NCI-H1092 treated with DMSO at 0.1 percent for 48 hours (cell line): ENCODE results near the gene RPS6KC1.
"Not testable (repeated sequence)": the region's sequence is repeated elsewhere in the genome, so short reads cannot be mapped to it uniquely, and the experiment has no call there.

Experiments used
- DNase-seq: peaks from one replicate; lab custom pipeline; 2025; lab: John Stamatoyannopoulos, UW

RPS6KC1 gene, protein sequence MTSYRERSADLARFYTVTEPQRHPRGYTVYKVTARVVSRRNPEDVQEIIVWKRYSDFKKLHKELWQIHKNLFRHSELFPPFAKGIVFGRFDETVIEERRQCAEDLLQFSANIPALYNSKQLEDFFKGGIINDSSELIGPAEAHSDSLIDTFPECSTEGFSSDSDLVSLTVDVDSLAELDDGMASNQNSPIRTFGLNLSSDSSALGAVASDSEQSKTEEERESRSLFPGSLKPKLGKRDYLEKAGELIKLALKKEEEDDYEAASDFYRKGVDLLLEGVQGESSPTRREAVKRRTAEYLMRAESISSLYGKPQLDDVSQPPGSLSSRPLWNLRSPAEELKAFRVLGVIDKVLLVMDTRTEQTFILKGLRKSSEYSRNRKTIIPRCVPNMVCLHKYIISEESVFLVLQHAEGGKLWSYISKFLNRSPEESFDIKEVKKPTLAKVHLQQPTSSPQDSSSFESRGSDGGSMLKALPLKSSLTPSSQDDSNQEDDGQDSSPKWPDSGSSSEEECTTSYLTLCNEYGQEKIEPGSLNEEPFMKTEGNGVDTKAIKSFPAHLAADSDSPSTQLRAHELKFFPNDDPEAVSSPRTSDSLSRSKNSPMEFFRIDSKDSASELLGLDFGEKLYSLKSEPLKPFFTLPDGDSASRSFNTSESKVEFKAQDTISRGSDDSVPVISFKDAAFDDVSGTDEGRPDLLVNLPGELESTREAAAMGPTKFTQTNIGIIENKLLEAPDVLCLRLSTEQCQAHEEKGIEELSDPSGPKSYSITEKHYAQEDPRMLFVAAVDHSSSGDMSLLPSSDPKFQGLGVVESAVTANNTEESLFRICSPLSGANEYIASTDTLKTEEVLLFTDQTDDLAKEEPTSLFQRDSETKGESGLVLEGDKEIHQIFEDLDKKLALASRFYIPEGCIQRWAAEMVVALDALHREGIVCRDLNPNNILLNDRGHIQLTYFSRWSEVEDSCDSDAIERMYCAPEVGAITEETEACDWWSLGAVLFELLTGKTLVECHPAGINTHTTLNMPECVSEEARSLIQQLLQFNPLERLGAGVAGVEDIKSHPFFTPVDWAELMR

DNA sequence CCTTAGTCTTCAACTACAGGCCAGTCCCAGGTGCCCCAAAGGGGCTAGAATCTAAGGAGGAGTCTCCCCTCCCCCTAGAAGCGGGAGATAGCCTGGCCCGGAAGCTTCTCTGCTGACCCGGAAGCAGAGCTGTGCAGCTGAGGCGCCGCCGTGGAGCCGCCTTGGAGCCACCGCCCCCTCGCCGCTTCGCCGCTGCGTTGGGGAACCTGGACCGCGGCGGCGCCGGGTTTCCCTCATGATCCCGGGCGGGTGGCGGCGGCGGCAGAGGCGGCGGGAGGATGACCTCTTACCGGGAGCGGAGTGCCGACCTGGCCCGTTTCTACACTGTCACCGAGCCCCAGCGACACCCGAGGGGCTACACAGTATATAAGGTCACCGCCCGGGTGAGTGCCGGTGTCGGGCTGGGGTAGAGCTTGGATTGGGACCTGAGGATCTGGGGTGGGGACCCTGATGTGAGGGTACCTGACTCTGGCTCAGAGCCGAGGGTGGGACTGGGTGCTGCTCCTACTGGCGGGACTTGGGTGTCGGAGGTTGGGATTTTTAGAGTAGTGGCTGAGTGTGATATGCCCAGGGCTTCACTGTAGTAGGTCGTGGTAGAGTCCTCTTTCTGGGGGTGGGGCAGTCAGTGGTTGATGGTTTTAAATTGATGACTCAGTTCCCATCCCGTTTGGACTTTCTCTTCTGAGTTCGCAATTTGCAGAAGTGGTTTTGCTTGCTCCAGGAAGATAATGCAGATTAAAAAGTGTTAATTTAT lies at the start of gene RPS6KC1:
RPS6KC1 (plus strand) TSS at position 115 of the 754 bp plus-strand sequence; CDS start at position 279, 164 bp downstream.
- peak; percentile 91 for DNase-seq

DNA sequence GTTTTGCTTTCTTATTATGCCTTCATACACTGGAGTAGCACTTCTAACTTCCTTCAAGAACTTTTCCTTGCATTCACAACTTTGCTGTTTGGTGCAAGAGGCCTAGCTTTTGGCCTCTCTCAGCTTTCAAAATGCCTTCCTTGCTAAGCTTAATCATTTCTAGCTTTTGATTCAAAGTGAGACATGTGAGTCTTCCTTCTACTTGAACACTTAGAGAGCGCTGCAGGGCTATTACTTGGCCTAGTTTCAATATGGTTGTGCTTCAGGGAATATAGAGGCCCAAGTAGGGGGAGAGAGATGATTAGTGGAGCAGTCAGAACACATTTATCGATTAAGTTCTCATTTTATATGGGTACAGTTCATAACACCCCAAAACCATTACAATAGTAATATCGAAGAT lies 47.8 kb upstream of the RPS6KC1 start:
- no peak for DNase-seq

DNA sequence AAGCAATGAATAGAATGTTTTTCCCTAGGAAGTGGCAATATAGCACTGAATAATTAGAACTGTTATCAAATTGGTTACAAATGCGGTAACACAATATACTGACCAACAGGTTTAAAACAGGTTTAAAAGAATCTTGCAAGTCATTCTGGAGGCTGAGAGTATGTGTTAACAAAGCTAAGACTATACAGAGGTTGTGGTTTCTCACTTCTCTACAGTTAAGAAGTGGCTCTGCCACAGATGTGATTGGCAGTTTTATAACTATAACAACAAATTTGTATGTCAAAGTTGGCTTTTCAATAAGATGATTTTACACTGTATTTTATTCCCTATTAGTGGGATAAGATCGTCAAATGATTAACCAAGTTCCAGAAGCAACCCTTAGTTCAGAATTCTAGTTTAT lies 42.5 kb upstream of the RPS6KC1 start:
- no peak for DNase-seq

DNA sequence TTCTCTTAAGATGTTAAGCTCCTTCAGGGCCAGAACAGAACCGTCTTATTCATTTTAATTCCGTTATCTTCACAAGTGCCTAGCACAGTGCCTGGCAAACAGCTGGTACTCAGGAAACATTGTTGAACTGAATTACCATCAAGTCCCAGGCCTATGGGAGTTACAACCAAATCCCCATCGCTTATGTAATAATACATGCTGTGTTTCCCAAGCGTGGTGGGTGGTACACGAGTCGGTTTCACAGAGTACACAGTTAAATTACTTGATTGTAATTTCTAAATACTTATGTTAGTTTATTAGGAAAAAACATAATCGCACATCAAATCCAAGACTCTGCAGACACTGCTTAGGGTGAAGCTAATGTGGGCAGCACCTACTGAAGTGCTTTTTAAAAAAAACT lies 36.4 kb upstream of the RPS6KC1 start:
- peak; percentile 51 for DNase-seq

DNA sequence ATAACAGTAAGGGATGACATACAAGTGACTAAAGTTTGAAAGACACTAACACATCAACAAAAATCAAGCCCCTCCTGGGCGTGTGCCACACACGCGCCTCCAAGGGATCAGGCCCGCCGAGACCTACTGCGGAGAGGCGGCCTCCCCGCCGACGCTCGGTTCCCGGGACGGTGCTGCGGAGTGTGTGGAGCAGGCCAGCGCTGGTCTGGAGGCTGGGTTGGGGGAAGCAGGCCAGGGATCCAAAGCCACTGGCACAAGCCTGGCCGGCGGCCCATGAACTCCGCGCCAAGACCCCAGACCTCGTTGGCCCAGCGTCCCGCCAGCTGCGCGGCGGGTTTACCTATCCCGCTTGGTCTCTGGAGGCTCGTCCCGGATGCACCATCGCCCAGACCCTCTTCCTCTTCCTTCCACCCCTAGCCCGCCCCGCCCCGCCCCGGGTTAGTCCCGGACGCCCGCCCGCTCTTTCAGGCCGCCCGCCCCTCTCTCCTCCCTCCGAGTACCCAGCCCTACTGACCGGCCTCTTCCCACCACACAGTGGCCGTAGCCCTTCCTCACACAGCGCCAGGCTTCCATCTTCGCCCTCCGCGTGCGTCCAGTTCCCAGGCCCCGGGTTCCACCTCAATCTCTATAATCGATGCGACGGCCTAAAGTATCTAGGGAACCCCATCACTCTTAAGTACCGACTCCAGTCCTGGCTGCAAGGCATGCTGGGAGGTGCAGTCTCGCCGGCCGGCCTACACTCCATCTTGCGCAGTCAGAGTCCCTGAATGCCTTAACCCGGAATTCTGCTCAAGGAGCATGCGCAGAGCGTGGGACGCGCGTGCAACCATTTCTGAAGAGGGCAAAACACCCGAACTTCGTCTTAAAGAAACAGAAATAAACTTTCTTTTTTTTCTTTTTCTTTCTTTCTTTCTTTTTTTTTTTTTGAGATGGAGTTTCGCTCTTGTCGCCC lies 35.7 kb upstream of the RPS6KC1 start, which contains the start of gene ANGEL2:
ANGEL2 (minus strand) TSS at position 769 of the 952 bp plus-strand sequence; CDS start at position 573, 196 bp downstream.
- peak; percentile 98 for DNase-seq

DNA sequence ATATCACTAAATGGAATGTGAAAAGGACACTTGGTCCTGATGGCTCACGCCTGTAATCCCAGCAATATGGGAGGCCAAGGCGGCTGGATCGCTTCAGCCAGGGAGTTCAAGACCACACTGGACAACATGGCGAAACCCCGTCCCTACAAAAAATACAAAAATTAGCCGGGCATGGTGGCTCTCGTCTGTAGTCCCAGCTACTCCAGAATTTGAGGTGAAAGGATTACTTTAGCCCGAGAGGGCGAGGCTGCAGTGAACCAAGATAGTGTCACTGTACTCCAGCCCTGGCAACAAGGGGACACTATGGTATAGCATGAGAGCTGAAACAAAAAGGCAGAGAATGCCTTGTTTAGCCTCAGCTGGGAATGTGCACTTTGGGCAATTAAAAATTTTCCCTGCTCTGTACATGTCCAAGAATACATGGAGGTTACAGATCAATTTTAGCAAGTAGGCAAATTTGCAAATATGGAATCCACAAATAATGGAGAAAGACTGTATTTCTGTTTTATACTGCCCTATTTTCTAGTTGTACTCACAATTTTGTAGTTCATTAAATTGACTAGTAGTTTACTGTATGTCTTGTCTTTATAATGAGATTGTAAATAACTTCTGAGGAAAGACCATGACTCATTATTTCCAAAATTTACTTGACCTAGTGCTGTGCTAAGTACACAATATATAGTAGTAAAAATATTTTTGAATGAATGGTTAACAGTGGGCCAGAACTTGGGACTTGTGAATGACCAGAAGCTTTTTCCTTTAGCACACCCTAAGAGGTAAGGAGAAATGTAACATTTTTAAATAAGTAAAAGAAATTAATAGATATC lies 33.4 kb upstream of the RPS6KC1 start:
- no peak for DNase-seq

DNA sequence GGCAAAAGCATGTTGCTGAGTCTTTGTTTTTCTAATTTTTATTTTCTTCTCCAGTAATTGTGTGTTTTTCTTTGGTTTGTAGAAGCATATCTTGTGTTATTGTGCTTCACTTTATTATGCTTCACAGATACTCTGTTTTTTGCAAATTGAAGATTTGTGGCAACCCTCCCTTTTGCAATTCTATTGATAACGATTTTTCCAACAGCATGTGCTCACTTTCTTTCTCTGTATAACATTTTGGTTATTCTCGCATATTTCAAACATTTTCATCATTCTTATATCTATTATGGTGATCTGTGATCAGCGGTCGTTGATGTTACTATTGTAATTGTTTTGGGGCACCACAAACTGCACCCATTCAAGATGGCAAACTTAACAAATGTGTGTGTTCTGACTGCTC lies 31.6 kb upstream of the RPS6KC1 start:
- DNase-seq, result no peak

DNA sequence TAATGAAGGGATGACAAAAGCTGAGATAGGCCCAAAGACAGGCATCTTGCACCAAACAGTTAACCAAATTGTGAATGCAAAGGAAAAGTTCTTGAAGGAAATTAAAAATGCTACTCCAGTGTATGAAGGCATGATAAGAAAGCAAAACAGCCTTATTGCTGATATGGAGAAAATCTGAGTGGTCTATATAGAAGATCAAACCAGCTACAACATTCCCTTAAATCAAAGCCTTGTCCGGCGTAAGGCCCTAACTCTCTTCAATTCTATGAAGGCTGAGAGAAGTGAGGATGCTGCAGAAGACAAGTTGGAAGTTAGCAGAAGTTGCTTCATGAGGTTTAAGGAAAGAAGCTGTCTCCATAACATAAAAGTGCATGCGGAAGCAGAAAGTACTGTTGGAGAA lies 31.0 kb upstream of the RPS6KC1 start:
- no peak for DNase-seq

DNA sequence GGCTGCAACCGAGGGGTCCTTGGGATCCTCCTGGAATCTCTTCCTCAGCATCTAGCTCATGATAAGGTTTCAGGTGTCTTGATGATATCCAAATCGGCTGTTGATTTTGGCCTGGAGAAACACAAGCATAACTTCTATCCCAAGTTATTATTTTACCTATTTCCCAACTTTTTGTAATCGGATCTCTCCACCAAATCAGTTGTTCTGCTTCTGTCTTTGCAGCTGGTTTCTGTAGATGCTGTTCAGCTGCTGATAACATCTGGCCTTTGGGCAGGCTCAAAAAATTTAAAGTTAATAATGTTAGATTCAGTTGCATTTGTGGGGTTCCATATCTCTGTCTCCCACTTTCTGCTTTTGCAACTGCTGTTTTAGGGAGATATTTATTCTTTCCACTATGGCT lies 24.0 kb upstream of the RPS6KC1 start:
- DNase-seq, result not testable (repeated sequence)

DNA sequence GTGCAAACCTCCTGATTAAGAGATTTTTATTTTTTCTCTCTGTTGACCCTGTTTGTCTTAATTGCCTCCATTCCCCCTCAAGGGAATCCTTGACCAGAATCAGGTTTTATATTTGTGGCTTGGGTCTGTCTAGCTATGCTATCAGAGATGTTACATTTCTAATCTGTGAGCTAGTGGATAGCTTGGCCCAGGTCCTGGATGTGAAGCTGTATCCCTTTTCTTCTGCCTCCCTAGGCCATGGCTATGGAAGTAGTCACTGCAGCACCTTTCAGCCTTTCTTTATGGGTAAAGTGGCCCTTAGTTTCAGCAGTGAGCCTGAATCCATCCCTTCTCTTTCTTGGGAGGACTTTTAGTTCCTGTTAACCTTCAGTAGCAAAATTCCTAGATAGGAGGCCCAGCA lies 18.4 kb upstream of the RPS6KC1 start:
- DNase-seq, result no peak

DNA sequence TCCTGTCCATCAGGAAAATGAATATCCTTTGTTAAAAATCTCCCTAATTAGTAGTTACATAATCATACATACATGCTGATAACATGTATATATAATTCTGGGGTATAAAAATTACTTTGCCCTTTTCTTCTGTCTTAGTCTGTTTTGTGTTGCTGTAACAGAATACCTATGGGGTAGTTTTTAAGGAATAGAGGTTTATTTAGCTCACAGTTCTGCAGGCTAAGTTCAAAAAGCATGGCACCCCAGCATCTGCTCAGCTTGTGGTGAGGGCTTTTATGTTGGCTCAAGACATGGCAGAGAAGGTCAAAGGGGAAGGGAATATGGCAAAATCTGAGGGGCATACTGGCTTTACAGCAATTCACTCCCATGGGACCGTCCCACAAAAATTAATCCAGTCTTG lies 16.3 kb upstream of the RPS6KC1 start:
- no peak for DNase-seq

DNA sequence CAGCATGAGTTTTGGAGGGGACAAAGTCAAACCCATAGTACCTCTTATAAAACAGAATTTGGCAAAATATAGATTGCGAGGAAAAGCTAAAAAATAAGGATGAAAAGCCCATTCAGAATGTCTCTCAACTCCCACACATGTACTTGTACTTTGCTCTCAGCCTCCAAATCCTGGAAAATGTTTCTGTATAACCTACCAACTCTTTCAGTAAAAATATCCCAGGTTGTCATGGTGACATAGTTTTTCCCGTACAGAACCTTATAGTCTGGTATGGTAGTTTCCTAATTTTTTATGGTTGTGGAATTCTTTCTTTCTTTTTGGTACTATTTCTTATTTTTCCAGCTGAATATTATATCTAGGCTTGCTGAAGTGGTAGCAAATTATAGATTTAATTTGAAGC lies 15.5 kb upstream of the RPS6KC1 start:
- no peak for DNase-seq

DNA sequence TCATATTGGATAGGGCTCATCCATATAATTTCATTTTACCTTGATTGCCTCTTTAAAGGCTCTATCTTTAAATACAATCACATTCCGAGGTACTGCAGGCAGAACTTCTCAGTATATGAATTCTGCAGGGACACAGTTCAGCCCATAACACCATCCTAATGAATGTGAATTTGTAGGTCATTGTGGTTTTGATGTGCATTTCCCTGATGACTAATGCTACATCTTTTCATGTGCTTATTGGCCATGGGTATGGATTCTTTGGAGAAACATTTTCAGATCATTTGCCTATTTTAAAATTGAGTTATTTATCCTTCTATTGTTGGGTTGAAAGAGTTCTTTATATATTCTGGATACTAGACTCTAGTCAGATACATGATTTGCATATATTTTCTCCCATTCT lies 9.6 kb upstream of the RPS6KC1 start:
- DNase-seq, result no peak

DNA sequence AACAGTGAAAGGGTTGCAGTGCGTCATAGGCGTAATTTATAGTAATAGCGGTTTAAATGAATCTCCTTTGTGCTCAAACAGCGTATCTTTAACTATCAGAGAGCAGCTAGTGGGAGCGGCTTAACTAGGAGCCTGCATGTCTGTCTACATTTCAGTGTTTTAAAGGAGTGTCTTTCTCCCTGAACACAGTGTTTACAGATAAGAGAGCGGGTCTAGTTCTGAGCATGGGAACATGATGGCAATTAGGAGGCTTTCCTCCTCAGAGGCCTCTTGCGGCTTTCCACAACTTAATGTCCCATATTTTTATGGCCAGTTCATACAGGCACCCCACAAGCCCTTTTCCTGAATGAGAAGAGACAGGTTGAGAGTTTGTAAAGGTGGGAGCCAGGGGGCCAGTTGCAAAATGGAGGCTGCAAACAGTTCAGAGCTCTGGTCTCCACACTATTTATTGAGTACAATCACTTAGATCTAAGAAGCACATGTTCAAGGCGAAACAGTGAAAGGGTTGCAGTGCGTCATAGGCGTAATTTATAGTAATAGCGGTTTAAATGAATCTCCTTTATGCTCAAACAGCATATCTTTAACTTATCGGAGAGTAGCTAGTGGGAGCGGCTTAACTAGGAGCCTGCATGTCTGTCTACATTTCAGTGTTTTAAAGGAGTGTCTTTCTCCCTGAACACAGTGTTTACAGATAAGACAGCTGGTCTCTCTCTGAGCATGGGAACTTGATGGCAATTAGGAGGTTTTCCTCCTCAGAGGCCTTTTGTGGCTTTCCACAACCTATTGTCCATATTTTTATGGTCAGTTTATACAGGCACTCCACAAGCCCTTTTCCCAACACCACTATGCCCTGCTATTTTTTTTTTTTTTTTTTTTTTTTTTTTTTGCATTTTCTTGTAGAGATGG lies 5.5 kb upstream of the RPS6KC1 start:
- DNase-seq, result not testable (repeated sequence)

DNA sequence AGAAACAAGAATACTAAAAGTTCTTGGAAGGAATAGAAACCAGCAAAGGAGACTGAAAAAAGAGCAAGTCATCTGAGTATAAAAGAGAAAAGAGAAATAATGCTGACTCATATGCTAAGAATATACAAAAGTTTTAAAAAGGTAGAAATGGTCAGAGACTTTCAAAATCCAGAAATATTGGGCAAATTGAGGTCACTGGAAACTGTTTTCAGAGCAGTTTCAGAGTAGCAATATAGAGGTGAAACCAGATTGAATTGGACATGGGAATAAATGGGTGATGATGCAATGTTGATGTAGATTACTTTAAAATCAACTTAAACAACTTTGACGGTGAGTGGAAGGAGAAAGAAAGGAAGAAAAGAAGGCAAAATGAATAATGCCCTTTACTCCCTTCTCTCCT lies 1.8 kb upstream of the RPS6KC1 start:
- DNase-seq, result no peak

DNA sequence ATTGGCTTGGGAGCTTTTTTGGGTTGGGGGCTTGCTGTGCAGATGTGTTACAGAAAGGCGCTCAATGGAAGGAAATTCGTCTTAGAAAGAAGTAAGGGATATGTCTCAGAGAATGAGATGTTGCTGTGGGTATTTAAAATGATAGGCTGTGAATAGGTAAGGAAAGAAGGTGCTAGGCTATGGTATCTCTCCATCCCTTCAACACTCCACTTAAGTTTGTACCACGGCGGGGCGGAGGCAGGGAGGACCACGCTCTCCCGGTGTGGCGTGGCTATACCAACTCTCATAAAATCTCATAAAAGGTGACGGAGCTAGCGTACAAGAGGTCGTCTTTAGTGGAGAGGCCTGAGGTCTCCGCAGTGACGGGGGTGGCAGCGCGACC lies 305 bp upstream of the RPS6KC1 start:
- no peak for DNase-seq

DNA sequence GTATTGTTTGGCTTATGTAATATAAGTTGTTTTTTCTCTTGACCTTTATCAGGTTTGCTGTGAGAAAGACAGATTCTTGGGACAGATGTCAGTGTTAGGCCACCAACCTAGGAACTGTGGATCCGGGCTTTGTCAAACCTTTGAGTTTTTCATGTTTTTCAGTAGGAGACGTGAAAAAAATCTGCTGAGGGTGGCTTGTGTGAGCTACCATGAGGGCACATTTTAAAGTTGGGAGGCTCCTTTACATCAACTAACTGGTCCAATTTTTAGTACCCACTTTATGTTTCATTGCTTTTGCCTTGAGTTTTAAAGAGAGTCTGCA lies 801 bp downstream of the RPS6KC1 start:
- no peak for DNase-seq

DNA sequence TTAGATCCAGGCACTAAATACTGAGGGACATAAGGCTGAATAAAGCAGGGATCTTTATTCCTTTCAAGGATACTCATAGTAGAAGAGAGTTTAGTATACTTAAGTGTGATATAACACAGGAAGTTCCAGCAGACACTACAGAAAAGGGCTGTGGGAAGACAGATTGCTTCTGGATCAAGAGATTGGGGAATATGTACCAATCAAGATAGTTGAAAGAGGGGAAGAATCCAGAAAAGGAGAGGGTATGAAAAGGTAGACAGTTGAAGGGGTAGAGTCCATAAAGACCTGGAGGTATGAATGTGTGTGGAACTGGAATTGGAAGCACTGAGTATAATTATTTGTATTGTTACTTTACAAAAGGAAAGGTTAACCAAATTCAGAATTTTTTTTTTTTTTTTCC lies 2.4 kb downstream of the RPS6KC1 start:
- DNase-seq, result no peak

DNA sequence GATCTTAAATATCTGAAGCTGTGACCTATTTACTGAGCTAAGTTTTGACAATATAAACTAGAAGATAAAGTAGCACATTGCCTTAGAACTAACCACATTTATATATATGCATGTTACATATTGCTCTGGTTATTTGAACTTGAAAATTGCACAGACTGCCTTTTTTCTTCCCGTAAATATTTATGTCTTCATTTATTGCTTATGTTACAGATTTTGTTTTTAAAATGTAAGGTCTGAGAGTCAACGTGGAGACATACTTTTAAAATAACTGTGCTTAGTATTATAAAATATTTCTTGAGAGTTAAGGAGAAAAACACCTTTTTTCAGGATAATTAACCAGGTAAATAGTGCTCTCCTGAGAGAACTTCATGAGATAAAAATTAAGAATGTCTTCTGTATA lies 3.1 kb downstream of the RPS6KC1 start:
- DNase-seq, result no peak
